Neural progenitor cell (in vitro differentiated cells): Measurements from ENCODE around the gene PLSCR1. TPM values are rescaled to one million over a fixed set of nuclear protein-coding genes. Genes with fewer than 3 reads are reported as not detected.

Experiments
- DNase-seq: peaks from one replicate; pipeline ENCODE4 v3.0.0-alpha.2; 2016; ENCODE audit warnings: low spot score
- H2AFZ ChIP-seq: fragments of 200-600 bp; sonication (generic); replicated peaks from 2 replicates; pipeline ENCODE4 v1.6.1; 2016; ENCODE audit warnings: antibody characterized with exemption
- H3F3A ChIP-seq: fragments of 200-600 bp; sonication (generic); 2 replicates; pipeline ENCODE4 v1.6.1; 2016; ENCODE audit warnings: antibody characterized with exemption, low read depth
- H3K27ac ChIP-seq: fragments of 200-600 bp; sonication (generic); 2 replicates; pipeline ENCODE4 v1.5.1; 2016; ENCODE audit warnings: mild to moderate bottlenecking
- H3K27me3 ChIP-seq: fragments of 200-600 bp; sonication (generic); 2 replicates; pipeline ENCODE4 v1.6.1; 2016; ENCODE audit warnings: mild to moderate bottlenecking, moderate library complexity
- H3K36me3 ChIP-seq: fragments of 200-600 bp; sonication (generic); 2 replicates; pipeline ENCODE4 v1.5.1; 2016
- H3K4me1 ChIP-seq: fragments of 200-600 bp; sonication (generic); 2 replicates; pipeline ENCODE4 v1.6.1; 2016; ENCODE audit warnings: mixed run types
- H3K4me2 ChIP-seq: fragments of 200-600 bp; sonication (generic); 2 replicates; pipeline ENCODE4 v1.6.1; 2016
- H3K4me3 ChIP-seq: fragments of 200-600 bp; sonication (generic); 2 replicates; pipeline ENCODE4 v1.5.1; 2016
- H3K79me2 ChIP-seq: fragments of 200-600 bp; sonication (generic); 2 replicates; pipeline ENCODE4 v1.6.1; 2016; ENCODE audit warnings: low read depth
- H3K9ac ChIP-seq: fragments of 200-600 bp; sonication (generic); 2 replicates; pipeline ENCODE4 v1.6.1; 2016
- H3K9me3 ChIP-seq: fragments of 200-600 bp; sonication (generic); 2 replicates; pipeline ENCODE4 v1.5.1; 2016; ENCODE audit warnings: low read depth
- H4K20me1 ChIP-seq: fragments of 200-600 bp; sonication (generic); 2 replicates; pipeline ENCODE4 v1.6.1; 2016; ENCODE audit warnings: low read depth
- H3K27ac Mint-ChIP-seq: 3 replicates; pipeline ENCODE4 v1.8.0; 2021; ENCODE audit warnings: mixed read lengths
- H3K27me3 Mint-ChIP-seq: 2 replicates; pipeline ENCODE4 v1.8.0; 2022; ENCODE audit warnings: low read depth, mild to moderate bottlenecking, inconsistent platforms, moderate library complexity, mixed read lengths; ENCODE audit not compliant: insufficient read depth
- H3K36me3 Mint-ChIP-seq: 3 replicates; pipeline ENCODE4 v1.8.0; 2021; ENCODE audit warnings: mixed read lengths
- H3K4me1 Mint-ChIP-seq: 3 replicates; pipeline ENCODE4 v1.8.0; 2021; ENCODE audit warnings: mixed read lengths
- H3K4me3 Mint-ChIP-seq: 3 replicates; pipeline ENCODE4 v1.8.0; 2021; ENCODE audit warnings: mild to moderate bottlenecking, moderate library complexity, mixed read lengths
- H3K9me3 Mint-ChIP-seq: 3 replicates; pipeline ENCODE4 v1.8.0; 2020; ENCODE audit warnings: mixed read lengths
- CTCF ChIP-seq: fragments of 200-600 bp; sonication (generic); IDR thresholded peaks from 2 replicates; pipeline ENCODE4 v1.5.1; 2017; ENCODE audit warnings: antibody characterized with exemption, mild to moderate bottlenecking
- EZH2 ChIP-seq: fragments of 200-600 bp; sonication (generic); IDR thresholded peaks from 2 replicates; pipeline ENCODE4 v1.6.1; 2017; ENCODE audit warnings: antibody characterized with exemption, mild to moderate bottlenecking, moderate library complexity
- EZH2phosphoT487 ChIP-seq: fragments of 200-600 bp; sonication (generic); IDR thresholded peaks from 2 replicates; pipeline ENCODE4 v1.6.1; 2017; ENCODE audit warnings: antibody characterized with exemption
- total RNA-seq: library from RNA; depleted of rRNA; stranded (reverse); fragments of >200 nt; gene quantifications from 2 replicates; pipeline ENCODE4 v1.2.3, GENCODE V29; 2015; ENCODE audit warnings: low replicate concordance

PLSCR1 gene
- total RNA-seq, 1 donor from 2014 or later: 23.9 TPM

- Histone ChIP-seq H3F3A (no peaks in the 10 kb centered on the region), H3K9me3 (no peaks in the 10 kb centered on the region), H3K36me3 (no peaks in the 10 kb centered on the region), H3K27ac (no peak overlapping the region), H2AFZ (no peak overlapping the region), H4K20me1 (no peaks in the 10 kb centered on the region), H3K4me3 (no peak overlapping the region), H3K79me2 (no peaks in the 10 kb centered on the region), H3K4me2 (no peak overlapping the region), H3K27me3 (no peaks in the 10 kb centered on the region), H3K9ac (no peak overlapping the region), H3K4me1 (no peaks in the 10 kb centered on the region)
- no peaks in the 10 kb centered on the region for H3K4me1 Mint-ChIP-seq
- TF ChIP-seq EZH2phosphoT487: no peak
- no peak overlapping the region for H3K4me3 Mint-ChIP-seq
- no peaks in the 10 kb centered on the region for H3K36me3 Mint-ChIP-seq
- no peak for DNase-seq
- no peaks in the 10 kb centered on the region for H3K27me3 Mint-ChIP-seq
- no peak overlapping the region for H3K27ac Mint-ChIP-seq
- H3K9me3 Mint-ChIP-seq: peaks cover 6% of the 10 kb centered on the region
These were observed 36.7 kb upstream of the PLSCR1 start for GRCh38 chr3:146581080-146581601.

GRCh38 chr3:146577662-146578061 is 33.3 kb upstream of the PLSCR1 start:
- H3K4me3 Mint-ChIP-seq: no peak overlapping the region
- H3K9me3 Mint-ChIP-seq: peaks cover 2% of the 10 kb centered on the region
- H3K4me1 Mint-ChIP-seq: no peaks in the 10 kb centered on the region
- Histone ChIP-seq H3K36me3 (no peaks in the 10 kb centered on the region), H3F3A (no peaks in the 10 kb centered on the region), H4K20me1 (no peaks in the 10 kb centered on the region), H3K27me3 (no peaks in the 10 kb centered on the region), H3K9ac (no peak overlapping the region), H3K9me3 (no peaks in the 10 kb centered on the region), H3K4me2 (no peak overlapping the region), H3K79me2 (no peaks in the 10 kb centered on the region), H2AFZ (no peak overlapping the region), H3K4me3 (no peak overlapping the region), H3K4me1 (no peaks in the 10 kb centered on the region), H3K27ac (no peak overlapping the region)
- DNase-seq: peak; percentile 29
- TF ChIP-seq EZH2phosphoT487 (no peak), CTCF (peak; percentile 47)
- H3K27me3 Mint-ChIP-seq: no peaks in the 10 kb centered on the region
- no peak overlapping the region for H3K27ac Mint-ChIP-seq
- no peaks in the 10 kb centered on the region for H3K36me3 Mint-ChIP-seq

- TF ChIP-seq EZH2 (no peak), CTCF (no peak), EZH2phosphoT487 (no peak)
- H3K27me3 ChIP-seq: no peaks in the 10 kb centered on the region
- Mint-ChIP-seq H3K36me3 (no peaks in the 10 kb centered on the region), H3K27me3 (no peaks in the 10 kb centered on the region), H3K27ac (no peak overlapping the region), H3K4me3 (no peak overlapping the region), H3K9me3 (no peaks in the 10 kb centered on the region), H3K4me1 (no peaks in the 10 kb centered on the region)
- DNase-seq: no peak
- H4K20me1 ChIP-seq: no peaks in the 10 kb centered on the region
- no peaks in the 10 kb centered on the region for H3K79me2 ChIP-seq
- no peaks in the 10 kb centered on the region for H3K4me1 ChIP-seq
- H3K36me3 ChIP-seq: no peaks in the 10 kb centered on the region
- H2AFZ ChIP-seq: no peak overlapping the region
- no peak overlapping the region for H3K9ac ChIP-seq
- H3K9me3 ChIP-seq: no peaks in the 10 kb centered on the region
- H3K27ac ChIP-seq: no peak overlapping the region
- no peak overlapping the region for H3K4me3 ChIP-seq
- H3K4me2 ChIP-seq: no peak overlapping the region
- no peaks in the 10 kb centered on the region for H3F3A ChIP-seq
These were observed 31.2 kb upstream of the PLSCR1 start for GRCh38 chr3:146575636-146576035.

GRCh38 chr3:146574173-146574572 is 29.8 kb upstream of the PLSCR1 start:
- no peaks in the 10 kb centered on the region for H3K4me1 ChIP-seq
- H4K20me1 ChIP-seq: no peaks in the 10 kb centered on the region
- no peak overlapping the region for H3K9ac ChIP-seq
- Mint-ChIP-seq H3K27me3 (no peaks in the 10 kb centered on the region), H3K36me3 (no peaks in the 10 kb centered on the region), H3K27ac (no peak overlapping the region), H3K4me3 (no peak overlapping the region), H3K9me3 (no peaks in the 10 kb centered on the region), H3K4me1 (no peaks in the 10 kb centered on the region)
- no peaks in the 10 kb centered on the region for H3K9me3 ChIP-seq
- H3K4me2 ChIP-seq: no peak overlapping the region
- no peaks in the 10 kb centered on the region for H3F3A ChIP-seq
- DNase-seq: no peak
- H2AFZ ChIP-seq: no peak overlapping the region
- no peak overlapping the region for H3K27ac ChIP-seq
- H3K36me3 ChIP-seq: no peaks in the 10 kb centered on the region
- TF ChIP-seq EZH2 (no peak), CTCF (no peak), EZH2phosphoT487 (no peak)
- H3K4me3 ChIP-seq: no peak overlapping the region
- no peaks in the 10 kb centered on the region for H3K27me3 ChIP-seq
- H3K79me2 ChIP-seq: no peaks in the 10 kb centered on the region
